ENCODE results near the gene IFT43. TPM values are rescaled to one million over a fixed set of nuclear protein-coding genes. Genes with fewer than 3 reads are reported as not detected.

Gene IFT43
- total and polyA plus RNA-seq, 9 of the 15 experiments (the other 6 are each of a cell fraction or from before 2014, with no cell fraction given) = 4.9 to 12.8 (median 8.0) TPM

- Histone ChIP-seq H3K9me3 (replicated peaks; ENCODE audit: control insufficient read depth, insufficient read depth, low read depth, low read length) (no peaks in the 10 kb centered on the region), H3K4me2 (ENCODE audit: insufficient read depth, low read length) (no peak overlapping the region), H2AFZ (ENCODE audit: low read depth, low read length) (no peak overlapping the region), H3K27me3 (ENCODE audit: control insufficient read depth in 2 of 2, insufficient read depth in 2 of 2, low read length in 2 of 2) (peaks cover 0 to 40% of the 10 kb centered on the region in 2 experiments; a peak in 3 of 5 replicates), H3K4me3 (no peak overlapping the region), H4K20me1 (replicated peaks; ENCODE audit: control insufficient read depth, insufficient read depth, low read length) (0 out of 2 replicates have a peak, but pooled peaks cover 2% of the 10 kb centered on the region), H3K79me2 (ENCODE audit: control insufficient read depth, insufficient read depth, low read length) (no peaks in the 10 kb centered on the region), H3K36me3 (ENCODE audit: control insufficient read depth, insufficient read depth, low read length) (no peaks in the 10 kb centered on the region), H3K4me1 (replicated peaks in 1 of 2; ENCODE audit: control insufficient read depth in 2 of 2, insufficient read depth in 2 of 2, low read length in 2 of 2) (no peaks in the 10 kb centered on the region), H3K27ac (ENCODE audit: extremely low read depth, low read depth, low read length) (no peak overlapping the region), H3K9ac (ENCODE audit: insufficient read depth in 1 of 2, low read depth in 2 of 2, low read length in 2 of 2) (no peak overlapping the region), H3K9me1 (ENCODE audit: control insufficient read depth, insufficient read depth, low read length) (no peaks in the 10 kb centered on the region)
- in situ Hi-C loops (cut with MboI) (no loop called here), intact Hi-C loops (cut with micrococcal nuclease) (no loop called here)
- DNase-seq (ENCODE audit: extremely low read depth in 1 of 4, low spot score in 3 of 4) (no peak), FAIRE-seq (no peak), ATAC-seq (no peak)
- TF ChIP-seq ZNF507 (tag; conservative IDR thresholded peaks at IDR 0.05) (no peak), KAT2B (IDR thresholded peaks at IDR 0.05; ENCODE audit: low read depth, low read length) (no peak), NR4A1 (CRISPR knock-in tag; IDR thresholded peaks at IDR 0.05) (no peak), NR4A1 (tag; IDR thresholded peaks at IDR 0.05) (no peak), RBM39 (optimal IDR thresholded peaks at IDR 0.05; ENCODE audit: low read depth, low read length) (no peak), PRDM10 (IDR thresholded peaks at IDR 0.05; ENCODE audit: partially characterized antibody) (no peak), TFE3 (CRISPR knock-in tag; IDR thresholded peaks at IDR 0.05) (no peak), UBTF (IDR thresholded peaks at IDR 0.05; ENCODE audit: borderline replicate concordance in 1 of 2, low read depth in 2 of 2, low read length in 2 of 2) (no peak), ERF (CRISPR knock-in tag; IDR thresholded peaks at IDR 0.05) (no peak), HNRNPUL1 (IDR thresholded peaks at IDR 0.05; ENCODE audit: low read length) (no peak)
- no TSS peak for BruUV-seq (replicated peaks)
- ChIA-PET CTCF (ENCODE audit: low intra/inter-chr PET ratio) (no interaction called here), POLR2A (interaction anchor here (0.5 kb wide), 1 partner anchor 527 kb away, joined by 3 read pairs; no protein-coding TSS in a partner anchor)
- 3% methylated on average over 13 of the region's 16 CpGs for WGBS (ENCODE audit: insufficient coverage, low coverage, missing lambda C conversion rate)
Measured at GRCh38 chr14:76117789-76118484, 132.4 kb downstream of the IFT43 start.

Data from K562 (cell line).